SK-N-SH (cell line): ENCODE results near the gene C9orf85. TPM values are rescaled to one million over a fixed set of nuclear protein-coding genes. Genes with fewer than 3 reads are reported as not detected.
A peak's percentile ranks its signal among the peaks of the same experiment; 100 is the strongest.

Experiments
- CTCF ChIA-PET: fragments of 300-600, 350-600 bp; formaldehyde crosslinking; extraction: SDS; loops from one replicate; lab custom pipeline; 2021; lab: Yijun Ruan, JAX
- POLR2A ChIA-PET: fragments of 350-600 bp; sonication (Branson Sonifier 250); formaldehyde crosslinking; extraction: SDS; loops from one replicate; lab custom pipeline; 2020; ENCODE audit warnings: antibody characterized with exemption, inconsistent platforms; lab: Yijun Ruan, JAX
- DNase-seq: peaks from one replicate; pipeline ENCODE4 v3.0.0; 2012
- H2AFZ ChIP-seq: fragments of 200-600 bp; sonication (generic); 2 replicates; pipeline ENCODE4 v1.8.1; 2016; ENCODE audit warnings: antibody characterized with exemption, mild to moderate bottlenecking, low read depth
- H3F3A ChIP-seq: fragments of 200-600 bp; sonication (generic); replicated peaks from 2 replicates; pipeline ENCODE3; 2016; ENCODE audit warnings: antibody characterized with exemption, mild to moderate bottlenecking; ENCODE audit not compliant: insufficient read depth
- H3K27ac ChIP-seq, 2 experiments: fragments of 200-500 bp in 1 of 2; fragments of 200-600 bp in 1 of 2; sonication (Bioruptor generic) in 1 of 2; sonication (generic), shearing (Covaris generic) in 1 of 2; 2 replicates each; pipeline versions ENCODE4 v1.5.1 to v1.6.1; 2014 to 2016; ENCODE audit warnings: low read depth in 2 of 2, inconsistent platforms in 1 of 2, low read length in 1 of 2, mild to moderate bottlenecking in 1 of 2, mixed read lengths in 1 of 2
- H3K27me3 ChIP-seq: fragments of 200-600 bp; sonication (generic), shearing (Covaris generic); 2 replicates; pipeline ENCODE4 v1.6.1; 2016; ENCODE audit warnings: mixed run types; ENCODE audit not compliant: insufficient read depth
- H3K36me3 ChIP-seq, 2 experiments: fragments of 200-500 bp in 1 of 2; fragments of 200-600 bp in 1 of 2; sonication (Bioruptor generic) in 1 of 2; sonication (generic) in 1 of 2; replicated peaks in 1 of 2; 2 replicates each; pipeline versions ENCODE3 to v1.5.1; 2014 to 2016; ENCODE audit warnings: low read length in 1 of 2, mild to moderate bottlenecking in 1 of 2; ENCODE audit not compliant: insufficient read depth in 2 of 2, control insufficient read depth in 1 of 2
- H3K4me1 ChIP-seq, 2 experiments: fragments of 200-500 bp in 1 of 2; fragments of 200-600 bp in 1 of 2; sonication (Bioruptor generic) in 1 of 2; sonication (generic), shearing (Covaris generic) in 1 of 2; 2 replicates each; pipeline versions ENCODE4 v1.5.1 to v1.6.1; 2014 to 2016; ENCODE audit warnings: low read depth in 1 of 2, low read length in 1 of 2, mixed run types in 1 of 2; ENCODE audit not compliant: insufficient read depth in 2 of 2, control insufficient read depth in 1 of 2
- H3K4me2 ChIP-seq: fragments of 200-600 bp; sonication (generic), shearing (Covaris generic); 2 replicates; pipeline ENCODE4 v1.6.1; 2017; ENCODE audit warnings: mixed run types
- H3K4me3 ChIP-seq, 2 experiments: fragments of 200-500 bp in 1 of 2; fragments of 200-600 bp in 1 of 2; sonication (Bioruptor generic) in 1 of 2; sonication (generic), shearing (Covaris generic) in 1 of 2; 2 replicates each; pipeline versions ENCODE4 v1.5.1 to v1.8.1; 2014 to 2016; ENCODE audit warnings: low read depth in 2 of 2, inconsistent platforms in 1 of 2, low read length in 1 of 2, mild to moderate bottlenecking in 1 of 2, mixed read lengths in 1 of 2, moderate library complexity in 1 of 2
- H3K79me2 ChIP-seq: fragments of 200-600 bp; sonication (generic); 2 replicates; pipeline ENCODE4 v1.8.1; 2017; ENCODE audit warnings: mild to moderate bottlenecking; ENCODE audit not compliant: insufficient read depth
- H3K9ac ChIP-seq: fragments of 200-600 bp; sonication (generic); 2 replicates; pipeline ENCODE4 v1.6.1; 2017; ENCODE audit warnings: mixed run types
- H3K9me2 ChIP-seq: fragments of 200-600 bp; sonication (generic); 2 replicates; pipeline ENCODE4 v1.6.1; 2017; ENCODE audit warnings: mixed run types
- H3K9me3 ChIP-seq: fragments of 200-600 bp; sonication (generic); 2 replicates; pipeline ENCODE4 v1.6.1; 2017; ENCODE audit warnings: mixed run types, mild to moderate bottlenecking, moderate library complexity
- H4K20me1 ChIP-seq: fragments of 200-600 bp; sonication (generic); 2 replicates; pipeline ENCODE4 v1.6.1; 2017; ENCODE audit warnings: mild to moderate bottlenecking, mixed run types; ENCODE audit not compliant: insufficient read depth
- ELF1 ChIP-seq: IDR thresholded peaks from 2 replicates; pipeline ENCODE4 v1.4.0; 2012
- EP300 ChIP-seq, 2 experiments: IDR thresholded peaks; 2 replicates each; pipeline versions ENCODE4 v1.4.0 to v1.6.1; 2012; ENCODE audit warnings: borderline replicate concordance in 1 of 2, low read depth in 1 of 2, low read length in 1 of 2
- FOXJ3 ChIP-seq: sonication (generic); formaldehyde crosslinking; IDR thresholded peaks from 2 replicates; pipeline ENCODE4 v1.5.1; 2020; ENCODE audit warnings: mild to moderate bottlenecking, missing genetic modification reagents
- PBX3 ChIP-seq: IDR thresholded peaks from 2 replicates; pipeline ENCODE4; 2012
- POLR2AphosphoS5 ChIP-seq: IDR thresholded peaks from 2 replicates; pipeline ENCODE4 v1.6.1; 2012; ENCODE audit warnings: low read depth, low read length
- RFX5 ChIP-seq: IDR thresholded peaks from 2 replicates; pipeline ENCODE4 v1.6.1; 2012; ENCODE audit warnings: mild to moderate bottlenecking, improper control_type of control experiment, low read length
- SMC3 ChIP-seq: IDR thresholded peaks from 2 replicates; pipeline ENCODE4 v1.6.1; 2012; ENCODE audit warnings: low read depth, low read length, improper control_type of control experiment
- WGBS: methylation state at CpG from one replicate; pipeline ENCODE4 v1.1.6; 2017; ENCODE audit warnings: low lambda C conversion rate; 5-methylcytosine and 5-hydroxymethylcytosine counted together
- polyA plus RNA-seq, 3 experiments: library from polyadenylated mRNA; depleted of rRNA; stranded (reverse); fragments of >200 nt; gene quantifications; 2 replicates each; pipeline ENCODE4 v1.2.3, GENCODE V29; 2012
- TF ChIP-seq, protein P1 (sequence below): fragments of 150-350 bp; IDR thresholded peaks from 2 replicates; pipeline ENCODE4 v1.6.1; 2017; ENCODE audit warnings: antibody characterized with exemption, low read length, low read depth, borderline replicate concordance
- TF ChIP-seq, protein P2 (sequence below): fragments of 200-600 bp; sonication (generic); IDR thresholded peaks from 2 replicates; pipeline ENCODE4 v1.6.1; 2017; ENCODE audit warnings: antibody characterized with exemption, mild to moderate bottlenecking, moderate library complexity

C9orf85 gene
- polyA plus RNA-seq, 1 of the 3 experiments (the other 2 are of a cell fraction) = 11.1 TPM

DNA sequence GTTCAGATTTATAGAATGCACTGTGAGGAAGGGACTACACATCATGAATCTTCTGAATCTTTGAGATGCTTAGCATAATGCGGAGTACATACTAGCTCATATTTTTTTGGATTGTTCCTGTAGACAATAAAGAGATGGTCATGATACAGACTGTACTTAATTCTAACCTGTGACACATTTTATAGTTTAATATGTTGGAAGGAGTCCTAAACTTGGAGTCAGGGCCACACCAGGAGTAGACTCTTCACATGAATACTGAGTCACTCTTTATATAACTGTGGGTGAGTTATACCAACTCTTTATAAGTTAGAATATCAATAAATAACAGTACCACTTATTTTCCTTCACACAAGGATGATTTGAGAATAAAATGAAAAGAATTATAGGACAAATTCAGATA is 16.9 kb downstream of the C9orf85 start:
- Histone ChIP-seq H3K27me3 (no peaks in the 10 kb centered on the region), H3K9me3 (no peaks in the 10 kb centered on the region), H3K27ac (0 out of 4 replicates have a peak overlapping the region, but pooled peaks of 1 of the 2 experiments have one; percentile 14), H3K4me1 (no peaks in the 10 kb centered on the region), H3K79me2 (peaks cover 55% of the 10 kb centered on the region; the same call in 1 of the 2 replicates), H4K20me1 (0 out of 2 replicates have a peak, but pooled peaks cover 2% of the 10 kb centered on the region), H3K4me2 (no peak overlapping the region), H2AFZ (no peak overlapping the region), H3K36me3 (peaks cover 0 to 8% of the 10 kb centered on the region in 2 experiments), H3K4me3 (no peak overlapping the region), H3K9ac (no peak overlapping the region), H3F3A (peaks cover 3% of the 10 kb centered on the region), H3K9me2 (no peaks in the 10 kb centered on the region)
- WGBS = 100% methylated on average over 1 of the region's 1 CpG
- CTCF ChIA-PET = no interaction called here
- POLR2A ChIA-PET = no interaction called here
- DNase-seq = no peak
- TF ChIP-seq FOXJ3 (CRISPR knock-in tag) (no peak), RFX5 (no peak), PBX3 (no peak), POLR2AphosphoS5 (no peak), EP300 (IDR thresholded peaks at IDR 0.05; ENCODE audit: borderline replicate concordance in 1 of 2, low read depth in 1 of 2, low read length in 1 of 2) (no peak), ELF1 (no peak)
- TF ChIP-seq, protein P1, sequence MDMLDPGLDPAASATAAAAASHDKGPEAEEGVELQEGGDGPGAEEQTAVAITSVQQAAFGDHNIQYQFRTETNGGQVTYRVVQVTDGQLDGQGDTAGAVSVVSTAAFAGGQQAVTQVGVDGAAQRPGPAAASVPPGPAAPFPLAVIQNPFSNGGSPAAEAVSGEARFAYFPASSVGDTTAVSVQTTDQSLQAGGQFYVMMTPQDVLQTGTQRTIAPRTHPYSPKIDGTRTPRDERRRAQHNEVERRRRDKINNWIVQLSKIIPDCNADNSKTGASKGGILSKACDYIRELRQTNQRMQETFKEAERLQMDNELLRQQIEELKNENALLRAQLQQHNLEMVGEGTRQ = no peak
- TF ChIP-seq, protein P2, sequence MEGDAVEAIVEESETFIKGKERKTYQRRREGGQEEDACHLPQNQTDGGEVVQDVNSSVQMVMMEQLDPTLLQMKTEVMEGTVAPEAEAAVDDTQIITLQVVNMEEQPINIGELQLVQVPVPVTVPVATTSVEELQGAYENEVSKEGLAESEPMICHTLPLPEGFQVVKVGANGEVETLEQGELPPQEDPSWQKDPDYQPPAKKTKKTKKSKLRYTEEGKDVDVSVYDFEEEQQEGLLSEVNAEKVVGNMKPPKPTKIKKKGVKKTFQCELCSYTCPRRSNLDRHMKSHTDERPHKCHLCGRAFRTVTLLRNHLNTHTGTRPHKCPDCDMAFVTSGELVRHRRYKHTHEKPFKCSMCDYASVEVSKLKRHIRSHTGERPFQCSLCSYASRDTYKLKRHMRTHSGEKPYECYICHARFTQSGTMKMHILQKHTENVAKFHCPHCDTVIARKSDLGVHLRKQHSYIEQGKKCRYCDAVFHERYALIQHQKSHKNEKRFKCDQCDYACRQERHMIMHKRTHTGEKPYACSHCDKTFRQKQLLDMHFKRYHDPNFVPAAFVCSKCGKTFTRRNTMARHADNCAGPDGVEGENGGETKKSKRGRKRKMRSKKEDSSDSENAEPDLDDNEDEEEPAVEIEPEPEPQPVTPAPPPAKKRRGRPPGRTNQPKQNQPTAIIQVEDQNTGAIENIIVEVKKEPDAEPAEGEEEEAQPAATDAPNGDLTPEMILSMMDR = no peak

- Histone ChIP-seq H3K4me2 (no peak overlapping the region), H3F3A (peaks cover 3% of the 10 kb centered on the region), H3K9me3 (no peaks in the 10 kb centered on the region), H3K4me1 (no peaks in the 10 kb centered on the region), H3K79me2 (peaks cover 51% of the 10 kb centered on the region; the same call in 1 of the 2 replicates), H3K36me3 (peaks cover 0 to 8% of the 10 kb centered on the region in 2 experiments), H4K20me1 (0 out of 2 replicates have a peak, but pooled peaks cover 2% of the 10 kb centered on the region), H3K27ac (peak overlapping the region in 1 of 2 experiments; percentile 14; a peak in 1 of 4 replicates), H3K27me3 (no peaks in the 10 kb centered on the region), H2AFZ (no peak overlapping the region), H3K9me2 (no peaks in the 10 kb centered on the region), H3K9ac (no peak overlapping the region), H3K4me3 (no peak overlapping the region)
- DNase-seq = no peak
- 98% methylated on average over 2 of the region's 2 CpGs for WGBS
- TF ChIP-seq PBX3 = no peak
- no peak for TF ChIP-seq EP300 (IDR thresholded peaks at IDR 0.05; ENCODE audit: borderline replicate concordance in 1 of 2, low read depth in 1 of 2, low read length in 1 of 2)
- no peak for TF ChIP-seq SMC3
- POLR2A ChIA-PET = no interaction called here
- CTCF ChIA-PET = no interaction called here
Observed at GRCh38 chr9:71928806-71929205, 17.4 kb downstream of the C9orf85 start.
